GM19035 (cell line): Measurements from ENCODE around the gene MAFG.
A peak's percentile ranks its signal among the peaks of the same experiment; 100 is the strongest.

ENCODE experiments used
- ATAC-seq: cut with Tn5 transposase; IDR thresholded peaks from one replicate; pipeline ENCODE4 v1.9.1; 2021; ENCODE audit not compliant: unreplicated experiment

MAFG gene

GRCh38 chr17:81899514-81900166, 27.9 kb downstream of the MAFG start:
- no peak for ATAC-seq

DNA sequence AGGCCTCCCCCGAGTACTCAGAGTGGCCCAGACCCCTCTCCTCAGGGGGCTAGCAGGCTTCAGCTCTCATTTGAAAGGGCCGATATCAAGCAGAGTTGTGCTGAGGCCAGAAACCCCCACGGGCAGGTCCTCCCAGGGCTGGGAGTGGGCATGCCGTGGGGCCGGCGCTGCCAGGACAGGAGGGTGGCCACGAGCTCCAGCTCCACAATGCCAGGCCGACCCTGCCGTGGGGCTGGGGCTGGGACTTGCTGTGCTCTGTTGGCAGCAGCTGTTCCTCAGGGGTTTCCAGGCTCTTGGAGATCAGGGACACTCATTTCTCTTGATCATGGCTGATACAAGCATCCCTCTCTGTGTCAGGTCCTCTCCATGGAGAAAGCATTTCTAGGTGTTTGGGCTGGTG, 28.6 kb downstream of the MAFG start:
- no peak for ATAC-seq

DNA sequence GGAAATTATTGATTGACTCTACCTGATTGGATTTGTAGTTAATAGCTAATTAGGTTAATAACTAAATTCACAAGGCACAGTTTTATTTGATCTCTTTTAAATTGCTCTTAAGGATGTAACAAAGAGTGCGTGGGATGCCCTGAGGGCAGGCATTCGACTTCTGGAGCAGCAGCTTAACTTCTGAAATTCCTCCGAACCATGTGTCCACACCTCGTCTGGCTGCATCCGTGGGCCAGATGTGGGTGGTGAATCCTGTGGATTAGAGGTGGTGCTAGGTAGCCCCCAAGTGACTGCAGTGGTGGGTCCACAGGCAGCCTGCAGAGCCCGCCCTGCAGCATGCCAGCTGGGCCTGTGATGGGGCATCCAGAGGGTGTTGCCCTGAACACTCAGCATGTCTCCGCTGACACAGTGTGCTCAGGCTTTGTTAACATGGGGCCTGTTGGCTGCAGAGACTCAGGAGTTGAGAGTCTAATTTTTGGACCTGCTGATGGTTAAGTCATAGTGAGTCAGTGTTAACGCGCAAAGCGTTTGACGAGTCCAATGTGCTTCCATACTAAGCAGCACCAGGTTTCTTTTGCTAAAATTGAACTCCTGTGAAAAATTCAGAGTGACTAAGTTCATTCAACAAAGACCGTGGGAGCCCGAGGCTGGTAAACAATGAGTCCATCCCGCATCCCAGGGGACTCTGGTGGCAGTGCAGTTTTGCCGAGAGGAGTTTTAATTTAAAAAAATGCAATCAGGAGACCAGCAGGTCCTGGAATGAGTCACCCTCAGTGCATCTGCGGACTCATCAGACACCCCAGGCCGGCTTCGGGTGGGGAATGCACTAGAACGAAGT, 29.3 kb downstream of the MAFG start:
- no peak for ATAC-seq

DNA sequence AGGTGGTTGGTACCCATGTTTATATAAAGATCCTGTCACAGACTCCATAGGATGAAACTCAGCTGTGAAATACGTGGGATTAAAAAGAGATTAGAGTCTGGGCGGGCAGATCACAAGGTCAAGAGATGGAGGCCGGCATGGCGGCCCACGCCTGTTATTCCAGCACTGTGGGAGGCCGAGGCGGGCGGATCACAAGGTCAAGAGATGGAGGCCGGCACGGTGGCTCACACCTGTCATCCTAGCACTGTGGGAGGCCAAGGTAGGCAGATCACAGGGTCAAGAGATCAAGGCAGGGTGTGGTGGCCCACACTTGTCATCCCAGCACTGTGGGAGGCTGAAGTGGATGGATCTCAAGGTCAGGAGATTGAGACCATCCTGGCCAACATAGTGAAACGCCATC, 32.1 kb downstream of the MAFG start:
- ATAC-seq = no peak

GRCh38 chr17:81891303-81891552, 36.3 kb downstream of the MAFG start:
- ATAC-seq = no peak

DNA sequence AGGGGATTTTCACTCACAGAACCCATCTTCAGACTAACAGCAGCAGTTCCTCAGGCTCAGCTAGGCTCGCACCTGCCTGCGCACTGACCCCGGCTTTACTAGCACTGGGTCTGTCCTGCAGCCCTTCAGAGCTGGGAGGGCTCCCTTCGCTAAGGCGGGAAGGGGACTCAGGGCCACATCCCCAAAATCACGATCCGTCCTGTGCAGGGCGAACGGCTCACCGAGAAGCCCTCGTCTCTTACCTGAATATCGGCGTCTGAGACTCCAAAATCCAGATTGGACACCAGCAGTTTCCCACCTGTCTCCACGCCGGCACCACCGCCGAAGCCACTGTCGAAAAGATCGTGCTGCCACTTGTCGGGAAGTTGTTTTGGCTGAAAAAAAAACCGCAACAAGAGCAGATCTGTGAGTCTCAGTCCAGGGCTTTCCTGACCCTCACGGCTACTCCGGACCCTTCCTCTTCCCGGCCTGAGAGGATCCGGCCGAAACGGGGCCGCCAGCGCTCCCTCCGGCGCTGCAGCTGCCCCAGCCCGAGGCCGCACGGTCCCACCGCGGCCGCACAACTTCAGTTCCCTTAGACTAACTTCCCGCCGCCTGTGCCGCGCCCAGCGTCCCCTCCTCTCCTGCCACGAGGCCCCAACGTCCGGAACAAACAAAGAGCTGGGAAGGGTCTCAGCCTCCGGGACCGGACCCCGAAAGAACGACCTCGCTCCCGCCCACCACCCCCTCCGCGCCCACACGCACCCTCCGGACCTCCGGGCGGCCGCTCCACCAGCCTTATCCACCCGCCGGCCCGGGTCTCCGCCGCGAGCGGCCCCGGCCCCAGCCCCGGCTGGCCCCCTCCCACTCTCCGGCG, 36.9 kb downstream of the MAFG start:
- no peak for ATAC-seq

GRCh38 chr17:81889602-81890001, 37.9 kb downstream of the MAFG start:
- ATAC-seq = no peak

DNA sequence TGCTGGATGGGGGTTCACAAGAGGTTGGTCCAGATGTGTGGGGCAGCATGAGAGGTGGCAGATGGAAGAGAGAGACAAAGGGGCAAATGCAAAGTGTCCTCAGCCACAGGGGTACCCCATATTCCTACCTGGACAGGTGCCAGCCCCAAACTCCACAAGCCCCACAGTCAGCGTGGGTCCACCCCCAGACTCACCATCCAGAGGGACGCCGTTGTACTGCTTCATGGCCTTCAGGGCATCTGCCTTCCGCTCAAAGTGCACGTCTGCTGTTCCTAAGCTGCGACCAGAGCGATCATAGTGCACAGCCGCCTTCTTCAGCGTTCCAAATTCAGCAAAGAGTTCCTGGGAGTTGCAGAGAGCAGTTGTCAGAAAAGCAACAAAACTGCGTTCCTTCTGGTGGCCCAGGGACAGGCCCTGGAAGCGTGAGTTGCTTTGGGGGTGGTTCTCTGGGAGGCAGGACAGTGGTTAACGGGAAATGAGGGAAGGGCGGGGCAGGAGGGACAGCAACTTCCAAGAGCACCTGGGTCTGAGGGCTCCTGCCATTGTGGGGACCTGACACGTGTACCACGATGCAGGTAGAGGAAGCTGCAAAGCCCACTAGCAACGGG, 38.4 kb downstream of the MAFG start:
- ATAC-seq = no peak

DNA sequence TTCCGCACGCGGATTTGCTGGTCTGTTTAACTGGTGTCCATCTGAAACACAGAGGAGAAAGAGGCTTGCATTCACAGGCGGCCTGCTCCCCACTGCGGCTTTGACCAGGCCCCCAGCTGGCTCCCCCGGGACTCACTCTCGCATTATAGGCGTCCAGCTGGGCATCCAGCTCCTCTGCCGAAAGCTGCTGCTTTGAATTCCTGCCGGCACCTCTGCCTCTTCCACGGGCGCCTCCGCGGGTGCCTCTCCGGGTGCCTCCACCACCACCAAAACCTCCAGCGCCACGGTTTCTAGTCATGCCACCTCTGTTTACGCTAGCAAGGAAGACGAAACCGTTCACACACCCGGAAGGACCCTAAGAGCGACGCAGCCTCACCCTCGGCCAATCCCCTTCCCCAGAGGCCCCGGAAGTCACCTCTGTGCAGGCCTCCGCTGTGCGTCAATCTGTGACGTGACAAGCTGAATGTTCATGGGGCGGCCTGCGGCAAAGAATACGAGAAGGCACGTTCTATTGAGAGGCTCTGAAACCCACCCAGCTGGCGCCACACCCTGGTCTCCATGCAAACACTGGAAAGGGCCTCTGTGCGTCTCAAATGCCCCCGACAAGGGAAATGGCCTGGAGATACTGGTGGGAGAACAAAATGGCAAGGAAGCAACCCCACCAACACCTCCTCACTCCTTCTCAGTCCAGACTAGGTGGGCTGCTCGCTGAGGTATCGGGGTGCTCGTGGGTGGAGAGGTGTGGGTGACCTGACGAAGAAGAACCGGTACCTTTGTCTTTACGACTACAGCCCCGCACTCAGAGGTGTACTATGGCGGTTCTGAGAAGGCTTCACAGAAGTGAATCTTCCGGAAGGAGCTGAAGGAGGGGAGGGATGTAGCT, 39.2 kb downstream of the MAFG start:
- ATAC-seq = no peak

- no peak for ATAC-seq
Observed at GRCh38 chr17:81885869-81886548, 41.5 kb downstream of the MAFG start.

DNA sequence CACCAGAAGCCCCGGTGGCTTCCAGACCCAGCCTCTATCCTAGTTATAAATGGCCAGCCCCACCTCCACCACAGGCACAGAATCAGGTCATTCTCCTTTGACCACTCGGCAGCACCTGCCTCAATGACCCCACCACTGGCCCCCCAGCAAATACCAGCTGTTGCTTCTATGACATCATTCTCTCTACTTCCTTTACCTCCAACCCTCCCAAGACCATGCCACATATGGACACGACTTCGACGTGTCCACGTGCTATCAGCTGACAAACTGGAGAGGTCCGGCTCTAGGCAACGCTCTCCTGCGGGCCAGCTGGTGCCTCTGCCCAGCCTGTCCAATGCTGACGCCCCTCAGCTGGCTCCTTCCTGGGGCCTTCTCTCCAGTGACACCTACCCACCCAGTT, 42.1 kb downstream of the MAFG start:
- no peak for ATAC-seq

GRCh38 chr17:81884968-81885367, 42.6 kb downstream of the MAFG start:
- ATAC-seq = no peak

DNA sequence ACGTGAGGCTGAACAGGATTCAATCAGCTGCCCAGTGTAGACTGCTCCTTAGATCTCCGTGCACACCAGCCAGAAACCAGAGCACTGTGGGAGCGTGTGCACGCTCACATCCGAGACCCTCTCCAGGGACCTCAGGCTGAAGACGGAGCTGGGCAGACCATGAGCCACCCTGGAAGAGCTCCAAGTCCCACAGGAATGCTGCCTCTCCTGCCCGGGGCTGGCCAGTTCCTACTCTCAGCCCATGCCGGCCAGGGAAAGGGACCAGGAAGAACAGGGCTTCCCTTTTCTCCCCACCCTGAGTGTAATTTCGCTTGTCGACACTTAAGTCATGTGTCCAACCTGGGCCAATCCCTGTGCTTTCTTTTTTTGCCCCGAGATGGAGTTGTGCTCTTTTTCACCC, 43.0 kb downstream of the MAFG start:
- no peak for ATAC-seq

DNA sequence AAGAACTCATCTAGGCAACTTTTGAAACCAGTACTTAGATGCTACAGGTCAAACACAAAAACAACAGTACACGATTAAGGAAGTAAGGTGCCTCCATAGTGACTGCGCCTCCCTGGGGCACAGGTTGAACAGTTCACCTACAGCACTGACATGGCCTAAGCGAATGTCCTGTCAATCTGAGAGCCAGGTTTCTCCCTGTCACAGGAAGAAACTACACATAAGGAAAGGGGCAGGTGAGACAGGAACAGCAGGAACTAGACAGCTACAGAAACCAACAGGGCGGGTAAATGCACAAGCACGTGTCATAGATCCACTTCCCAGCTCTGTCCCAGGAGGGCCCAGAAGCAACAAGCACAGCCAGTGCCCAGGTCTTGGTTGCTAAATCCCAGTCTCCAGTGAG, 48.4 kb downstream of the MAFG start:
- ATAC-seq = no peak

- no peak for ATAC-seq
Observed at GRCh38 chr17:81878294-81878693, 49.2 kb downstream of the MAFG start.

DNA sequence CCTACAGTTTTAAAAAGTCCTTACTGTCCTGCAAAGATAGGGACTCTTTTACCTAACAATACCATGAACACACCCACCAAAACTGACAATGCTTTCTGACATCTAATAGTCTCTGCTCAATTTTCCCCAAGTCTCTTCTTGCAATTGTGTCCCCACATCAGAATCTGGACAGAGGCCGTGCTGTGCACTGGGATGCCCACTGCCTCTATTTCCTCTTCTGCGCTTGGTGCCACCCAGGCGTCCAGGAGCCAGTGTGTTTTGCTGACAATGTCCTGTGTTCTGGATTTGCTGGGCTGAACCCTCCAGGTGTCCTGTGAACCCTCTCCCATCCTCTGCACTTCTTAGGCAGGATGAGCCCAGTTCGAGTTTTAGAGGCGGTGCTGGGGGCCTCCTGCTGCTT, 50.0 kb downstream of the MAFG start:
- ATAC-seq = no peak

DNA sequence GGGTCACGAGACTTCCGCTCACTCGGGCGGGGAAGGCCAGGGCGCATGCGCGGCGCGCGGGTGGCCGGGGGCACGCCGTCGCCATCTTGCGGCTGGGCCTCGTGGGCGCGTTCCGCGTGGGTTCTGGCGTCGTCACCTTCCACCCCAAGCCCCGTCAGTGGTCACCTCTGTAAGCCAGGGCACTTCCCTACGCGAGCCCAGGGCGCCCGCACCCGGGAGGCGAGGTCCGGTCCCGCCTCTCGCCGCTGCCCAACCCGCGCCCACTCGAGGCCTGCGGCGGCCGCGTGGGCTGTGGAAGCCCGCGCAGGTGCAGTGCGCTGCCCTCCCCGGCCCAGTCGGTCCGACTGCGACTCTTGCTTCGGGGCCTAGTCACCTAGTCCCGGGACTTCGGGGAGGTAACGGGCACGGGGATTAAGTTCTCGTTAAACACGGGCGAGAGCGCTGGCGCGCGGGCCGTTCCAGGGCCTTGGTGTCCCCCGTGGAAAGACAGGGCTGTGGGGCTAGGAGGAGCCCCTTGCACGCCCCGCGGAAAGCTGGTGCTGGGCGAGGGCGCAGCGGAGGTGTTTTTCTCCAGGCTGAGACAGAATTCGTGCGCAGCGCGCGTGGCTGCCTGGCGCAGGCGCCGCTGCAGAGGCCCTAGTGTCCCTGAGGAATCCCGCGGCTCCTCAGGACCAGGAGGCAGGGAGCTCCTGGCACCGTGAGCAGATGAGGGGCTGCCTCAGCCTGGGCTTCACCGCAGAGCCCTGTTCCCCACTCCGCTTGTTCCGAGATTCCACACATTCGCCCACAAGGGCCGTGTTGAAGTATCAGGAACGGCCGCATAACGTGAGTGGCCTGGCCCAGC, 55.9 kb downstream of the MAFG start:
- ATAC-seq = peak; percentile 11

DNA sequence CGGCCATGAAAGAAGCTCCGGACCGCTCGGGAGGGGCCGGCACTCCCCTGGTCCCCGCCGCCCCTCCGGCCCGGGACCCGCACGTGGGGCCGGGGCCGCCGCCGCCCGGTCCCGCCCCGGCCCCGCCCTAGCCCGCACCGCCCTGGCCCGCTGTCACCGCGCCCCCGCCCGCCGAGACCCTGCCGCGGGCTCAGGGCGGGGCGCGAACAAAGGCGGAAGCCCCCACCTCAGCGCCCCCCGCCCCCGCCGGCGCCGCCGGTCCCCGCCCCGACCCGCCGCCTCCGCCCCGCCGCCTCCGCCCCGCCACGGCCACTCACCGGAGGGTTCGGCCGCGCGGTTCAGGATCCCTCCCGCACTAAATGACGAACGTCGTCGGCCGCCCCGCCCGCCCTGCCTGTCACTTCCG, 56.6 kb downstream of the MAFG start, which contains the start of gene ARHGDIA:
Gene ARHGDIA, minus strand, starts transcription at position 357 of the 406 bp plus-strand sequence. CDS start 1,407 bp downstream, outside the sequence.
- peak; percentile 52 for ATAC-seq
